ELF-1 (cell line): ENCODE results near the gene LAMA1.
"Not testable (repeated sequence)": the region's sequence is repeated elsewhere in the genome, so short reads cannot be mapped to it uniquely, and the experiment has no call there.

Experiments used
- DNase-seq: peaks from one replicate; pipeline ENCODE4 v3.0.0-alpha.2; 2016; ENCODE audit warnings: low read depth, low spot score

Gene LAMA1

DNA sequence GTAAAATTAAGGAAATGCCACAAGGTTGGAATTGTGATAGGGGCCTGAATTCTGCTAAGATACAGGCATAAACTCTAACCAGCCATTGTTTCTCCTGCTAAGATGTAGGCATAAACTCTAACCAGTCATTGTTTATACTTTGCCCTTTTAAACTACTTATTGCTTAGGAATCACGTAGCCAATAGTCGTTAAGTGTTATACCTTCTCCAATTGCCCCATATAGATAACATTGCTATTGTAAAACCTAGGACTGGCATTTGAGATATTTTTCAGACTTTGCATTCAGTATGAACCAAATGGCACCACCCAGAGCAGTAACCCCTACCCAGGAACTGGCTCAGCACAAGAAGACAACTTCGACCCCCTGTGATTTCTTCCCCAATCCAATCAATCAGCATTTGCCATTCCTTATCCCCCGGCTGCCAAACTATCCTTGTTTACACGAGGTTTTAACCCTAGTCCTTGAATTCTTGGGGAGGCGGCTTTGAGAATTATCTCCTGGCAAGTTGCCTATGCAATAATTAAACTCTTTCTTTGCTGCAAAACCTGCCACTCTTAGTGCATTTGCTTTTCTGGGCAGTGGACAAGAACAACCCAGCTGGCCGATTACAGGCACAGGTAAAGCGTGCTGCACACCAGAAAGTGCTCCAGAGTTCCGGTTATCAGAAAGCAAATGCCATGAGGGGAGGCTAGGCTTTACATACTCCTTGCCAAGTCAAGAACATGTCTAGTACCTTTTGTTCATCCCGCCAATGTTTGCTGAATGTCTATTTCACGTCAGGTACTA, 167.6 kb downstream of the LAMA1 start:
- no peak for DNase-seq

DNA sequence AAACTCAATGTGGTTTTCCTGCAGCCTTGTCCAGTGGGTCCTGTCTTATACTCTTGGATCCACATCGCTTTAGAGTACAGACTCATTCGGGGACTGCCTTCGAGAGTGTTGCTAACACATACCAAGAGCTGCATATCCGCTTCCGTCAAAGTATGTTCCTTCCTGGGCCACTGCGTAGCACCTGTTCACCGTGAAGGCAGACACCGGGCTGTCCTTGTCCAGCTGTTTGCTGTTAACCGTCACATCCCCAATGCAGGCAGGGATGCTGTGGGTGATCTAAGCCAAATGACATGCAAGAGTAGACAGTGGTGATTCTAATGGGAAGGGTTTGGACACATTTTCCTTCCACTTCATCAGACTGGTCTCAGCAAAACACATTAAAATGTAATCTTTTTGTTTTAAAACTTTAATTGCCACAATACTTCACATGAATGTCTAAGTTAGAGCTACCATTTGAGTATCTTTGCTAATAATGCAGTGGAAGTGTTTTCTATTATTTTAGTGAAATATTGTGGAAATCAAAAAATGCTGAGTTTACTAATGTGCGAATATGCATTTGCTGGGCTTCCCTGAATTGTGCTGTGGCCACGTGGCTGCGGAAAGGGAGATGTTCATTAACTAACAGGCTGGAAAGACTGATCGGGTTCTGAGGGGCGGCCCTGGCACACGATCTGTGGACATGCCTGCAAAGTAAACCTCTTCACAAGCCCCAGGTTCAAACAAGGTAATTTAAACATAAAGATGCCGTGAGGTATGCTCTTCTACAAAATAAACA, 169.1 kb downstream of the LAMA1 start:
- DNase-seq: no peak

DNA sequence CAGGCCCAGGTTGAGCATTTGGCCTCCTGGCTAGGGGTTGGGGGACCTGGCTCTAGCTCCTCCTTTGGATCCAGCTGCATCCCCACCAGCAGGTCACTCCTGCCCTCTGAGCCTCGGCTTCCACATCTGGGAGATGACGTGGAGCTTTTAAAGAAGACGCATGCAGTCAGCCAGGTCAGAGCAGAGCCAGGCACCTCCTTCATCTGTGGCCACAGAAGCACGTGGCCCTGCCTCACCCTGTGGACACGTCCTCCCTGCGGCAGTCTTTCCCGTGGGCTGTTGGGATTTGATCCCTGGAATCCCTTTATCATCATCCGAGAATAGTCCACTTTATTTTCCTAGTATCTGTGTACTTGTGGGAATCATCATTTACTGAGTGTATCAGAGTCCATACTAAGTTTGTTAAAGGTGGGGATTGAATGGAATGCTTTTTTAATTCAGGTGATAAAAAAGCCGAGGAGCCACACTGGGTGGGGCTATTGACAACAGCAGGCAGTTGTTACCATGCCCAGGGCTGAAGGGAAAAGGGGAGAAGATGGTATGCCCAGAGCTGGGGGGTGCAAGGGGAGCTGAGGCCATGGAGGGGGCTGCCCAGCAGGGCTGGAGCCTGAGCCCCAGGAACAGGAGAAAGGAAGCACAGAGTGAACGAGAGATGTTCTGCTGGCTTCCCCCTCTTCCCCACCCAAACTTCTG, 170.1 kb downstream of the LAMA1 start:
- no peak for DNase-seq

DNA sequence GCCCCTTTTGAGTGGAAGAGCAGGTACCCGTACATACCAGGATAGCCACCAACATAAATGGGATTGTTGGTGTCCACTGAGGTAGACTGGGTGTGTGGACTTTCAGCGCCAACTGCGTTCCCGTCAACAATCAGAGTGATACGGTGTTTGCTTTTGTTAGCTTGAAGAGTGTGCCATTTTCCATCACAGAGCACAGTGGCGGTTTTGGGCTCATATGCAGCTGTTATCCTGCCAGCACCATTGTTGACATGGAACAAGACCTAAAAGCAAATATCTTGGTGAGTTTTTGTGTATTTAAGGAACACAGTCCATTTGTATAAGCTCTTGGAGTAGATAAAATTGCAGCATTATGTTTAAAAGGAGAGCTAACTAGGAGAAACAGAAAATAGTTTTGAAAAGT, 174.5 kb downstream of the LAMA1 start:
- no peak for DNase-seq

DNA sequence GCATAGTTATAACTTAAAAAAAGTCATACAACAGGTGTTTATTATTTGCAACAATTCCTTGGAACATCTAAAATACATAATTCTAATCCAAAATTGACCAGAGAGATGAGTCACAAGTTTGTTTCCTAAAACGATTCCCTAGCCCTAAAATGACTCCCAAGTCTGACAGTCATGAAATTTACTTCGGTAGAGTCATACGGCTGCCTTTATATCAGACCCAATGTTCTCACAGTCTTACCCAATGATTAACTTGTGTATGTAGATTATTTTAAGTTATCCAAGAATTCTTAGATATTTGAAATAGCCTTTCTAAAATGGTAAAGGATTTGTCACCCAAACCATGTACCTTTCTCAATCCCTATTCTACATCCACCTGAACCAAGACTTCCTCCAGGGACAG, 174.9 kb downstream of the LAMA1 start:
- no peak for DNase-seq

DNA sequence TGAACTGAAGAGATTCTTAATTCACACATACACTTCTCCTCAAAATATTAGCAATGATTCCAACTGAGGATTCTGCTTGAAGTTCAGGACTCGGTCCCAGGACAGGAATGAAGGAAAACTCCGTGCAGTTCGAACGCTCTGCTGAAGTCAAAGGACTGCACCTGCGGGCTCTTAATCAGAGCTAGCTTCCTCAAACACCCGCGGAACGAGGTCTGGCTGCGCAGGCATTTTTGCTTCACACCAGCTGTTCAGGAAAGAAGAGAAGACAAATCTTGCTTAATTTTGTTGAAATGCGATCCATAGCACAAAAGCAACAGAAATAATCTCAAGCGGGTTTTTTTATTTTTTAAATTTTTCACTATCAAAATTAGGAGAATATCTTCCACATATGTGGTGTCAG, 175.6 kb downstream of the LAMA1 start:
- no peak for DNase-seq

DNA sequence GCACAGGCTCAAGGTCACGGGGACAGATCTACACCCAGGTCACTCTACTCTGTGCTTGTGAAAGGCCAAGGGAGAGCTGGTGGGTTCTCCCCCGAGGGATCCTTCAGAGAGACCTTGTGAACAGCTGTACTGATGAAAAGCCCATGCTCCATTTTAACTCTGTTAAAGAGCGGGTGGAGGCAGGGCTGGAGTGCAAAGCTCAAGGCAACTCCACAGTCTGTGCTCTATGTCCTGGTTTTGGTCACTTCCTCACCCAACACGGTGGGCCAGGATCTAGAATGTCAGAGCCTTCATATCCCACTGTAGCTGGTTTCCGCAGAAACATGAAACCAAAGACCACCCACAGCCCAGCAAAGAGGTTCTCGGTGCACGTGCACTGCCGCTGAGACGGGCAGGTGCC, 177.1 kb downstream of the LAMA1 start:
- no peak for DNase-seq

DNA sequence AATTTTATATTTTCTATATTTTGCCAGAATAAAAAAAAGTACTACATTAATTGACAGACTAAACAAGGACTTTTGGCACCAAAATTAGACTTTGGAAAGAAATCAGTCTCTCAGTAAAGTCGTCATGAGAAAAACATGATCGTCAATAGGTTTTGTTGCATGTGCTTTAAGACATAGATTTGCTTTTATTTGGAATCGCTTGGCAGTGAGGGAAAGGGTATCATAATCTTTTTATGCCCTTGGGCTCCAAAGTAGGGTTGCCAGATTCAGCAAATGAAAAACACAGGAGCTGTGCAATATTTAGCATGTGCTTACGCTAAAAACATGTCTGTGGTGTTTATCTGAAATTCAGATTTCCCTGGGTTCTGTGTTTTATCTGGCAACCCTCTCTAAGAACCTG, 177.6 kb downstream of the LAMA1 start:
- no peak for DNase-seq

DNA sequence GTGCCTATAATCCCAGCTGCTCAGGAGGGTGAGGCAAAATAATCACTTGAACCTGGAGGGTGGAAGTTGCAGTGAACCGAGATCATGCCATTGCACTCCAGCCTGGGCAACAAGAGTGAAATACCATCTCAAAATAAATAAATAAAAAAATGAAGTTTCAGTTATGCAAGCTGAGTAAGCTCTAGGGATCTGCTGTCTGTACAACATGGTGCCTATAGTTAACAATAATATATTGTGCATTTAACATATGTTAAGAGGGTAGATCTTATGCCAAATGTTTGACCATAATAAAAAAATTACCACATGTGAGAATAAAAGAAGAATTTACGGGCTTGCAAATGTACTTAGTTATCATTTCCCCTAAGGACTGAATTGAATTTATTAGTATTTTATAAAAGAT, 179.2 kb downstream of the LAMA1 start:
- DNase-seq: not testable (repeated sequence)

DNA sequence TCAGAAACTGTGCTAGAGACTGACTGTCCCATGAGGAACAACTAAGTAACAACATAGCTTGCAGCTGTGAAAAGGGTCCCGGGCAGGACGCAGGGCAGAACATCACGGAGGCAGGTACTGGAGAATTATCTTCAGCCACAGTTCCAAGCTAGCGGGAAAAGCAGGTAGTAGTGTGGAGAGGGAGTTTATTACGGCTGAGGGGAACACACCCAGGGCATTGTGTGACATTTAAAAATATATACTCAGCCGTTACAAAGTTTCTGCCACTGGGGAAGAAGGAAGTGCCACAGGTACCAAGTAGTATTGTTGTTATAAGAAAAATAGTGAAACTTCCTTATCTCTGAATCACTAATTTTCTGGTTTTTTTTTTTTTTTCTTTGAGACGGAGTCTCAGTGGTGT, 179.6 kb downstream of the LAMA1 start:
- DNase-seq: no peak

DNA sequence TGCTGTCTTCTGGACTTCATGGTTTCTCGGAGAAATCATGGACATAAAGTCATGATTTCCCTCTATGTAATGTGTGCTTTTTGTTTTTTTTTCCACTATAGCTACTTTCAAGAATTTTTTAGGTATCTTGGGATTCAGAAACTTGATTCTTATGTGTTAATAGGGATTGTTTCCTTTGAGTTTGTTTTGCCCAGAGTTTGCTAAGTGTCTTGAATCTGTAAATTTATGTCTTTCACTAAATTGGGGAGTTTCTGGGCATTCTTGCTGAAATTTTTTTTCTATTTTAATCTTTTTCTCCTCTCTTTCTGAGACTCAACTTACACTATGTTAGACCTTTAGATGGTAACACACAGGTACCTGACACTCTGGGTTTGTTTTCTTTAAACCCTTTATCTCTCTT, 182.7 kb downstream of the LAMA1 start:
- DNase-seq: no peak

DNA sequence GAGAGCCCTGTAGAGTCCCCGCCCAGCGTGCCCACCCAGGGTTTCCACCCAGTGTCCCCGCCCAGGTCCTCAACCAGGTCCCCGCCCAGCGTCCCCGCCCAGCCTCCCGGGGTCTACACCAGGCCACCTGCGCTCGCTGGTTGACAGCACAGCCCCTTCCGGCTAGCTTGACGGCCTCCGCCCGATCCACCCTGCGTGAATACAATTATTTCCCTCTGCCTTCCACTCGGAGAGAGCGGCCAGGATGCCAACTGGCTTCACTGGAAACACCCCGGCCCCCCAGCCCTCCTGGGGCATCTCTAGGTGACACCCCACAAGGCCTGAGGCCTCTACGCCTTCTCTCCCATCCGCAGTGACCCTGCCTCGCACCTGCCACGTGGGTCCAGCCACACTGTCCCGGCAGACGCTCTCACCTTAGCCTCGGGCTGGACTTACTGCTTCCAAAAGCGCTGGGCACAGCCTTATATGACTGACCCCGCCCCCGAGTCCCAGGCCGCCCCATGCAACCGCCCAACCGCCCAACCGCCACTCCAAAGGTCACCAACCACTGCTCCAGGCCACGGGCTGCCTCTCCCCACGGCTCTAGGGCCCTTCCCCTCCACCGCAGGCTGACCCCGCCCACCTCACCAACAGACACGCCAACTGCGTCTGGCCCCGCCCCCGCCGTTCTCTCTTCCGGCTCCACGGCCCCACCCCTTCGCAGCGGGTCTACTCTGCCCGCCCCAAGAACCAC, 188.1 kb downstream of the LAMA1 start:
- peak; percentile 89 for DNase-seq

DNA sequence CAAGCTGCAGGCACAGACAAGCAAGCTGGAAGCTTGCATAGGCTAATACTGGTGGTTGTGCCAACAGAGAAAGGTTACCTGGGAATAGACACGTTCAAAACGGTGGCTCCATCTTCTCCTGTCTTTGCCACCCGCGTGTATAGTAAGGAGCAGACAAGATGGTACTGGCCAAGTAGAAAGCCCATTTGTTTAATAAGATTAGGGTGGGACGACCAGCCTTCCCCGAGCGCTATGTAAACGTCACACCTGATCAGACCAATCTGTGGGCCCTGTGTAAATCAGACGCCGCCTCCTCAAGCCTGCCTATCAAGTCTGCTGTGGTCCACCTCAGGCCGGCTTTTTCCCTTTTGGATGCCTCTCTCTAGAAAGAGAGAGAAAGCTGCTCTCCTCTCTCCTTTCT, 189.2 kb downstream of the LAMA1 start:
- DNase-seq: no peak

DNA sequence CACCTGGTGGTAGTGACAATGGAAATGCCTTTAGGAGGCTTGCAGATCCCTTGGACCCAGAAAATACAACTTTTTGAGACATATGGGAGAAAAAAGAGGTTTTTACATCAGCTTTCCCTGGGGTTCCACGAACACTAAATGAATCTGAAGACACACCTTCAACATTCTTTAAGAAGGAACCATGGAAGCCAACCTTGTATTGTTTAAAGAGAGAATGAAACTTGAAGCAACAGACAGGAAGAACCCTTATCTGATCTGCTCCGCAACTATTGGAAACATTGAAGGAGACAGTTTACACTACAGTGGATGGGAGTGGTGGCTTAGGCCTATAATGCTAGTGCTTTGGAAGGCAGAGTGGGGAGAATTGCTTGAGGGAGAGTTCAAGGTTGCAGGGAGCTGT, 190.4 kb downstream of the LAMA1 start:
- no peak for DNase-seq

DNA sequence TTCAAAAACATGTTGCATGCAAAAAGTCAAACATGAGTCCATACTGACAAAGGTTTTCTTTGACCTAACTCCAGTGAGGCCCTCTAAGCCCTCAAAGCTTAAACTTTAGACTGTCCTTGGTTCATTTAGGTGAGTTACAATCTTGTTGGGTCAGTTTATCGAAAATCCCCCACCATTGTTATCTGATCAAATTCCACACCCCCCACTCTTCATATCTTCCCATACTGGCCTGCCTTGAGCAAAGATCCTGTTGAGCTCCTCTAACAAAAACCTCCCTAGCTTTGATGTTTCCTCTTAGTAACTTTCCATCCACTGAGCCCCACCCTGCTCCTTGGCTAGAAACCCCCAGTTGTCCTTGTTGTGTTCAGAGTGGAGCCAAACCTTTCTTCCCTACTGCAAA, 194.4 kb downstream of the LAMA1 start:
- DNase-seq: no peak

DNA sequence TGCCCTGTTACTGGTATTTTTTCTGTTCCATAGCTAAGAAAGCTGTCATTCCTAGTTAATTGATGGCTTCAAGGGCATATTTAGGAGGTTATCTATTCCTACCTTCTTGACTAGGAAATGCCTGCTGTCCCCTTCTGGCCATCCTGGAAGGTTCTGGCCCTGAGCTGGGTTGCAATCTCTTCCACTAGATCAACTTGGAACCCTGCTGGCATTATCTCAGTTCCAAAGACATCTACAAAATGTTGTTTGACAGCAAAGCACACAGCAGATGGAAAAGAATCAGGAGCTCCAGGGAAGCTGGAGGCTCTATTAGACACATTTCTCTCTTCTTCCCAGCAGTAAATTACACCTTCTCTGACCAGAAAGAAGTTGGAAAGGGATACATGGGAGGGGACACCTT, 196.0 kb downstream of the LAMA1 start:
- no peak for DNase-seq

DNA sequence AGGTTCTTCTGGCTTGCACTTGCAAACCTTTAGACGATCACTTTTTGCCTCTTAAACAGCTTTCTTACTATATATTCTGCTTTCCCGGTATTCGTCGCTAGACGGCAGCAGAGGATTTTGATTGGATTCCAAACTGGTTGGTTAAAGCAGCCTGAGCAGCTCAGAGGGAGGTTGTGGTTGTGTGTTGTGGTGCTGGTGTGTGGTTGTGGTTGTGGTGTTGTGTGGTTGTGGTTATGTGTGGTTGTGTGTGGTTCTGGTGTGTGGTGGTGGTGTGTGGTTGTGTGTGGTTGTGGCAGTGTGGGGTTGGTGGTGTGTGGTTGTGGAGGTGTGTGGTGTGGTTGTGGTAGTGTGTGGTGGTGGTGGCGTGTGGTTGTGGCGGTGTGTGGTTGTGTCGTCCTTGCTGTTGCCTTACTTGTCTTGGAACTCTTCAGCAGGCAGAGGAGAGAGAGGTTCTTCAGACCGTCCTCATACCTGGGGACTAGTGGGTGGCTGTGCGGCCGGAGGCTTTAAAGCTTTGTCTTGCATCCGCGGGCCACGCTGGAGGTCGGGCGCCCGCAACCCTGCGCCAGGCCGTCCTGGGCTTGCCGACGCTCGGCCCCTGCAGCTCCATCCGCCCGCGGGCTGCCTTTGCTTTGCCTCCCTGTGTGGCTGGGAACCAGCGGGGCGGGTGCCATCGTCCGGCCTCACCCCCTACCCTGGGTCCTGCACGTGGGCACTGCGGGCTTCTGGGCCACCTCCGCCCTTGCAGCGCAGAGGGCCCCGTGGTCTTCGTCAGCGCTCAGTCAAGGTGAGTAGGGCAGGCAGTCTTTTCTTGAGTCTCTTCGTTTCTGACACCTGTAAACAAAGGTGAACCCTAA, 197.3 kb downstream of the LAMA1 start:
- DNase-seq: peak; percentile 77

DNA sequence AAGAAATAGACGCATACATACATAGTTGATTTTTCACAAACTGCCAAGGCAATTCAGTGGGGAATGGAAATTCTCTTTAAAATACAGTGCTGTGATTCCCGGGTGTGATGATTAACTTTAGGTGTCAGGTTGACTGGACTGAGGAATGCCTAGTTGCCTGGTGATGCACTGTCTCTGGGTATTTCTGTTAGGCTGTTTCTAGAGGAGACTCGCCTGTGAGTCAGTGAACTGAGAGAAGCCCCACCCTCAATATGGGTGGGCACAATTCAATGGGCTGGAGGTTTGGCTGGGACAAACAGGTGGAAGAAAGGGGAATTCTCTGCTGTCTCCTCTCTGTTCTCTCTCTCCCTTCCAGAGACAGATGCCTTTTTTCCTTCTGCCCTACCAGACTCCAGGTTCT, 200.5 kb downstream of the LAMA1 start:
- DNase-seq: peak; percentile 38

DNA sequence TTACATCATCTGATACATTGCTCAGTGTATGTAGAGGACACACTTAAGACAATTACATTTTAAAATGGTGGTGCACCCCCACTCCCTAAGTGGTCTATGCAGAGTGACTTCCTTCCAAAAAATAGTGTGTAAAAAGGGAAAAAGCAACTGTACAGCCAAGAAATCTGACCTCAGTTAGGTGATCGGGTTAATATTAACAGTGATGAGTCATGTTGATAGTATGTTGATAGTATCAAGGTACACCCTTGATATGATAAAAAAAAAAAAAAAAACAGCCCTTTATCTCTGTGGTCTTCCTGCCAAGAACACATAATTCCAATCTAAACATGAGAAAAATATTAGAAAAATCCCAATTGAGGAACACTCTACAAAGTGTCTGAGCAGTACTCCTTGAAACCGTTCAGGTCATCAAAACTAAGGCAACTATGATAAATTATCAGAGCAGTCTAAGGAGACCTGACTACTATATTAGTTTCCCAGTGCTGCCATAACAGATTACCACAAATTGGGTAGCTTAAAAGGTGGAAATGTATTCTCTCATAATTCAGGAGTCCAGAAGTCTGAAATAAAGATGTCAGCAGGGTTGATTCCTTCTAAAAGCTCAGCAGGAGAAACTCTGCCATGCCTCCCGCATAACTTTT, 216.2 kb downstream of the LAMA1 start:
- DNase-seq: no peak

DNA sequence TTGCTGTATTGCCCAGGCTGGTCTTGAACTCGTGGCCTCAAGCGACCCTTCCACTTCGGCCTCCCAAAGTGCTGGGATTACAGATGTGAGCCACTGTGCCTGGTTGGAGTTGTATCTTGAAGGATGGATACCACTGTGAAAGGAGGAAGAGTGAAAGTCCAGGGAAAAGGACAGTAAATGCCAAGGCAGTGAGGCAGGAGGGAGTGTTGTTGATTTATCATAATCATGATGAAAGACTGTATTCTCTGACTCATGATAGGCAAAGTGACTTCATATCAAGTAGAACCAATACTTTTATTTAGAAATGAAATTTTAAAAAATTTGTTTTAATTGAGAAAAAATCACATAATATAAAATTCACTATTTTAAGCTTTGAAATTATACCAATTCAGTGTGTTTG, 225.8 kb downstream of the LAMA1 start:
- no peak for DNase-seq
